HL-60/S4 treated with phorbol 12-myristate 13-acetate at 8.2 ng/mL for 4 days and 3 days (cell line): ENCODE results near the gene SETD7.
"Not testable (repeated sequence)": the region's sequence is repeated elsewhere in the genome, so short reads cannot be mapped to it uniquely, and the experiment has no call there.

Source experiments
- in situ Hi-C: fragments of 300-500 bp; cut with MboI; formaldehyde crosslinking; loops from 2 replicates; pipeline ENCODE4 v1.15.0; 2022; ENCODE audit warnings: low sequenced_read_pairs

SETD7 gene

DNA sequence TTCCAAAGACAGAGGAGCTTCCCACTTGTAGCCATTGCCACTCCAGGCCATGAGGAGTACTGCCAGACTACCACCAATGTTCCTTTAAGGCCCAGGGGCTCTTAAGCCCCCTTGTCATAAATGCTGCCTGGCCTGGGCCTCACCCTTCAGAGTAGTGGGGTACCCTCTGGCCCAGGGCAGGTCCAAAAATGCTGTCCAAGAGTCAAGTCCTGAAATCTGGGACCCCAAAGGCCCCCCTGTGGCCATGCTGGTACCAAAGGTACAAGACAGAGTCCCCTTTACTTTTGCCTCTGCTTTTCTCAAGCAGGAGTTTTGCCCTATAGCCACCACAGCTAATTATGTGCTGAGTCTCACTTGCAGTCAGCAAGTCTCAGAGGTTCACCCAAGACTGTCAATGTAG, 85.7 kb downstream of the SETD7 start:
- in situ Hi-C loops, result no loop called here

DNA sequence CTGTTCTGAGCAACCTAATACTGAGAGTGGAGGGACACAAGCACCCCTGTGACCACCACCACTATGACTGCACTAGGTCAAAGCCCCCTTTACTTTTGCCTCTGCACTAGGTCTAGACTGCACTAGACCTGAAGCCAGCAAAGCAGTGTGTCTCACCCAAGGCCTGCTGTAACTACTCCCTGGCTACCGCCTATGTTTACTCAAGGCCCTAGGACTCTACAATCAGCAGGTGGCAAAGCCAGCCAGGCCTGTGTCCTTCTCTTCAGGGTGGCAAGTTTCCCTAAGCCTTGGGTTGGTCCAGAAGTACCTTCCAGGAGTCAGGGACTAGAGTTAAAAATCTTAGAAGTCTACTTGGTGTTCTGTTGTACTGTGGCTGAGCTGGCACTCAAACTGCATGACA, 86.2 kb downstream of the SETD7 start:
- in situ Hi-C loops, result no loop called here

- in situ Hi-C loops, result no loop called here
Observed at GRCh38 chr4:139469216-139469615, 86.8 kb downstream of the SETD7 start.

DNA sequence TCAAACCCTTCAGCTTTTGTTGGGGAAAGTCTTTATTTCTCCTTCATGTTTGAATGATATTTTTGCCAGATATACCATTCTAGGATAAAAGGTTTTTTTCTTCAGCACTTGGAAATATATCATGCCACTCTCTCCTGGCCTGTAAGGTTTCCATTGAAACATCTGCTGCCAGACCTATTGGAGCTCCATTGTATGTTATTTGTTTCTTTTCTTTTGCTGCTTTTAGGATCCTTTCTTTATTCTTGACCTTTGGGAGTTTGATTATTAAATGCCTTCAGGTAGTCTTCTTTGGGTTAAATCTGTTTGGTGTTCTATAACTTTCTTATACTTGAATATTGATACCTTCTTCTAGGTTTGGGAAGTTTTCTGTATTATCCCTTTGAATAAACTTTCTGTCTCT, 87.3 kb downstream of the SETD7 start:
- in situ Hi-C loops, result not testable (repeated sequence)

DNA sequence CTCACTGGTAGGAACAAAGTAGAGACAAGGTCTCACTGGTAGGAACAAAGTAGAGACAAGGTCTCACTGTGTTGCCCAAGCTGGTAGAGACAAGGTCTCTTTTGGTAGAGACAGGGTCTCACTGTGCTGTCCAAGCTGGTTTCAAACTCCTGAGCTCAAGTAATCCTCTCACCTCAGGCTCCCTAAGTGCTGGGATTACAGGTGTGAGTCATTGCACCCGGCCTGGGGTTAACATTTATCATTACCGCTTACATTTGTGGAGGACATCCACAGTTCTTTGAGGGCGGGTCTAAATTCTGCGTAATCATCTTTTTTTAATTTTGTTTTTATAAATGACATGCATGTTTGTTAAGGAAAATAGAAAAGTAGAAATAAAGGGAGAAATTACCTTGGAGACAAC, 90.1 kb downstream of the SETD7 start:
- in situ Hi-C loops, result no loop called here

DNA sequence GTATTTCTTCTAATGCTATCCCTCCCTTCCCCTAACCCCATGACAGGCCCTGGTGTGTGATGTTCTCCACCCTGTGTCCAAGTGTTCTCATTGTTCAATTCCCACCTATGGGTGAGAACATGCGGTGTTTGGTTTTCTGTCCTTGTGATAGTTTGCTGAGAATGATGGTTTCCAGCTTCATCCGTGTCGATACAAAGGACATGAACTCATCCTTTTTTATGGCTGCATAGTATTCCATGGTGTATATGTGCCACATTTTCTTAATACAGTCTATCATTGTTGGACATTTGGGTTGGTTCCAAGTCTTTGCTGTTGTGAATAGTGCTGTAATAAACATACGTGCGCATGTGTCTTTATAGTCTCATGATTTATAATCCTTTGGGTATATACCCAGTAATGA, 91.5 kb downstream of the SETD7 start:
- in situ Hi-C loops, result not testable (repeated sequence)

DNA sequence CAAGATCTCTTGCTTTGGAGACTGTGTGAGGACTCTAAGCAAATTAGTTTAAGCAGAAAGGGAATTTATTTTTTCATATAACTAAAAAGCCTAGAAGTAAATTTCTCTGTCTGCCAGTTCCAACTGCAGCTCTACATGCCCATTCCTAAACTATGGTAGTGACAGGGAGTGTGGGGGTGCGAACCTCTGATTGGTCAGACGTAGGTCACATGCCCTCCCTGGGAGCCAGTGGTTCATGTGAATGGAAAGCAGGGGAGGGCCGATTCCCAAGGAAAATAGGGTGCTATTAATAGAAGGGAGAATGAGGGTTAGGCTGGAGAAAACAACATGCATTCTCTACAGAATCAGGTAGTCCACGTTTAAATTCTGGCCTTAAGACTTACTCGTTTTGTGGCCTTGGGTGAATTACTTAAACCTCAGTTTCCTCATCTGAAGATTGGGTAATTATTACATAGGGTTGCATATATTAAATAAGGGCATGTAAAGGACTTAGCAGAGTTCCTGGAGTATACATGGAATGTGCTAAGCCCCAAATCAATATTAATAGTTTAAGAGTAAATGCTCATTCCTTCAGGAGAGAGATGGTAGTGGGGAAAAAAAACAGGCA, 94.9 kb downstream of the SETD7 start:
- in situ Hi-C loops, result no loop called here

DNA sequence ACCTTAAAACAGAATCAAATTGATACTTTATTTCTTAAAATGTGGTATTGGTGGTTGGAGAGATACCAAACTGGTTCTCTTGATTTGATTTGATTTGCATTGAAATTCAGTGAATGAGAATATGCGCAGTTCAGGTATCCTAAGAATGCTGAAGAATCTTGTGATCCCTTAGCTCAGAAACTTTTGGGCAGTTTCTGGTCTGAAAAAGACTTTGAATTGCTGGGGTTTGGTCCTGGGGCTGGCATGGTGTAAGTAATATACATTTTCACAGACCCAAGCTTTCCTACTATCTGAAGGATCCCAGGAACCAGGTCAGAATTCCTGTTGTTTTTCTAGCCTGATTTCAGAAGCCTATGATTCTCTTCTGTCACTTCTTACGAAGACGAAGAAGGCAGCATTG, 95.5 kb downstream of the SETD7 start:
- in situ Hi-C loops, result no loop called here

- in situ Hi-C loops, result no loop called here
Observed at GRCh38 chr4:139458999-139459398, 97.0 kb downstream of the SETD7 start.

GRCh38 chr4:139458543-139458942, 97.5 kb downstream of the SETD7 start:
- in situ Hi-C loops, result no loop called here

GRCh38 chr4:139457318-139457717, 98.7 kb downstream of the SETD7 start:
- in situ Hi-C loops, result no loop called here

GRCh38 chr4:139455126-139455538, 100.9 kb downstream of the SETD7 start:
- in situ Hi-C loops, result no loop called here

DNA sequence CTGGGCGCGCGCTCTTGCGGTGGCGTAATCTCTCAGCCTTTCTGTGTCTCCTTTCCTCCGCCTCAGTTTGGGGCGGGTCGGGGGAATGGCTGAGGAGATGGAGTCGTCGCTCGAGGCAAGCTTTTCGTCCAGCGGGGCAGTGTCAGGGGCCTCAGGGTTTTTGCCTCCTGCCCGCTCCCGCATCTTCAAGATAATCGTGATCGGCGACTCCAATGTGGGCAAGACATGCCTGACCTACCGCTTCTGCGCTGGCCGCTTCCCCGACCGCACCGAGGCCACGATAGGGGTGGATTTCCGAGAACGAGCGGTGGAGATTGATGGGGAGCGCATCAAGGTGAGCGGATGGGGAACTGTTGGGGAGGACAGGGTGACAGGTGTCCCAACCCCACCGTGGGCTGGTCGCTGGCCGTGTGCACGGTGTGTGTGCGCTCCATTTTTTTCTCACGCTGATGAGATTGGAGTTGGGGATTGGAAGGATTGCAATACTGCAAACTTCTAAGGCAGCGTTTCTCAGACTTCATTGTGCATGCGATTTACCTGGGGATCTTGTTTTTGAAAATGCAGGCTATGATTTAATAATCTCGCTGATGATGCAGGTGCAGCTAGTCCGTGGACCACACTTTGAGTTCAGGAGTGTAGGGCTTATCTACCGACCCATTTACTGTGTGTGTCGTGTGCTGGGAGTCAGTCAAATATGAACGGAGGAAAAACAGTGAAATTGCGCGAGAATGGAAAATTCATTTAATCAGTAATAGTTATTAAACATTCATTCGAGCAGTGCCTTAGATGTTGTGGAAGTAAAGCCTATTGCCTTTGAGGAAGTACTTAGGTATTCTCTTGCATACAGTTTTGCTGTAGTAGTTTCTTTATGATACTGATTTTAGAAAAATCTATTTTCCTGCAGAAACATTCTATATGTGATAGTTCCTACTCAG, 101.6 kb downstream of the SETD7 start, which contains the start of gene RAB33B:
Gene RAB33B, plus strand, starts transcription at position 11 of the 935 bp plus-strand sequence. Its CDS starts 75 bp downstream, at position 86.
- in situ Hi-C loops, result no loop called here

GRCh38 chr4:139453371-139454110, 102.5 kb downstream of the SETD7 start:
- in situ Hi-C loops, result no loop called here

DNA sequence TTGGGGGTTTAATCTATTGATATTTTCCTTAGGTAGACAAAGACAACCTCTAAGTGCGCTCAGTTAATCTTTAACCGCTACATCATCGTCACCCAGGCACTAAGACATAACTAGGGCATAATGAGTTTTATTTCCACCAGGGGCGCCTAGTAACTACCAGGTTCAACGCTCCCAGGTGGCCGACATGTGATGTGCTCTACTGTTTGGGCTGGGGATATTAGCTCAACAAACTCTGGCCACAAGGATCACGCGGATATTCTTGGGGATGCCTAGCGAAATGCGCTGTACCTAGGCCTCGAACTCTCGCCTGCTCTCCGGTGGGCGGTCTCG, 103.0 kb downstream of the SETD7 start:
- in situ Hi-C loops, result no loop called here

DNA sequence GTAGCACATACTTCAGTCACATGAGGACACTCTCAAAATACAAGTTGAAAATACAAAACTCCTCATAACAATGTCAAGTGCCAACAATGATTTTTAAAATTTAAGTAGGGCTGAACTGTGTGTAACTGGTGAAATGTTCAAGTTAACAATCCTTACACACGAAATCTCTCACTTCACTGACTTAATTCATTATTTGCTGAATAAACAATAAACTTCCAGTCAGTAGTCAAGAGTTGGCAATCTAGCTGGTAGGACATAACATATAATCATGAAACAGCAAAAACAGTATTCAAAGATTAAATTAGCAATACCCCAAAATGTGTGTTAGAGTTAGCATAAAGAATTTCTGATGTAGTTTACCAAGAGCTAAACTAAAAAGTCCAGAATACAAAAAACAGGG, 104.0 kb downstream of the SETD7 start:
- in situ Hi-C loops, result no loop called here

GRCh38 chr4:139450586-139450985, 105.4 kb downstream of the SETD7 start:
- in situ Hi-C loops, result no loop called here

DNA sequence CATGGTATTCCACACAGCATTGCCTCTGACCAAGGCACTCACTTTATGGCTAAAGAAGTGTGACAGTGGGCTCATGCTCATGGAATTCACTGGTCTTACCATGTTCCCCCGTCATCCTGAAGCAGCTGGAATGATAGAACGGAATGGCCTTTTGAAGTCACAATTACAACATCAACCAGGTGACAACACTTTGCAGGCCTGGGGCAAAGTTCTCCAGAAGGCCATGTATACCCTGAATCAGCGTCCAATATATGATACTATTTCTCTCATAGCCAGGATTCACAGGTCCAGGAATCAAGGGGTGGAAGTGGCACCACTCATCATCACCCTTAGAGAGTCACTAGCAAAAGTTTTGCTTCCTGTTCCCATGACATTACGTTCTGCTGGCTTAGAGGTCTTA, 108.9 kb downstream of the SETD7 start:
- in situ Hi-C loops, result not testable (repeated sequence)
